Cardiac fibroblast (primary cell): ENCODE measurements around the gene NOL8.
A peak's percentile ranks its signal among the peaks of the same experiment; 100 is the strongest.

Experiments
- DNase-seq, 2 donors: peaks; one replicate each; pipeline versions ENCODE4 v3.0.0 to v3.0.0-alpha.2; 2010; ENCODE audit warnings: low read depth in 2 of 2
- H3K4me3 ChIP-seq, 2 donors: replicated peaks in 1 of 2; 1 replicate in 1 of 2; 2 replicates in 1 of 2; pipeline ENCODE4 v1.5.1; 2011; ENCODE audit warnings: low read depth in 2 of 2, low read length in 2 of 2, mild to moderate bottlenecking in 2 of 2, moderate library complexity in 1 of 2
- TF ChIP-seq, protein P1 (sequence below): IDR thresholded peaks from one replicate; pipeline ENCODE4 v1.5.1; 2011; ENCODE audit warnings: low read depth, mild to moderate bottlenecking, low read length, inconsistent platforms

NOL8 gene

DNA sequence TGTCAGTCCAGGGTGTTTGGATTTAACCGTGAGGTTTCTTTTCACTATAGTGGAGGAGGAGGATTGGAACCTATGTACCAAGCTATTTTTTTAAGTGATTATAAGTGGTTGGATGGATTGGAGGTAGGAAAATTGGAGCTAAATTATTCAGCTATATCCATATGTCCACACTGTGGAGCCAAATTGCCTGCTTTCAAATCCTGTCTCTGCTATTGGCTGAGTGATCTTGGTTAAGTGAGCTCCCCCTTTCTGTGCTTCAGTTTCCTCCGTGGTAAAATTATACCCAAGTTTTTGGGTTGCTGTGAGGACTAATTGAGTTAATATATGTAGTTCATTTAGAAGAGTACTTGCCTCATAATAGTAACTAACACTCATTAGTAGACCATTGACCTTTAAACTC is 3.1 kb upstream of the NOL8 start:
- TF ChIP-seq, protein P1, sequence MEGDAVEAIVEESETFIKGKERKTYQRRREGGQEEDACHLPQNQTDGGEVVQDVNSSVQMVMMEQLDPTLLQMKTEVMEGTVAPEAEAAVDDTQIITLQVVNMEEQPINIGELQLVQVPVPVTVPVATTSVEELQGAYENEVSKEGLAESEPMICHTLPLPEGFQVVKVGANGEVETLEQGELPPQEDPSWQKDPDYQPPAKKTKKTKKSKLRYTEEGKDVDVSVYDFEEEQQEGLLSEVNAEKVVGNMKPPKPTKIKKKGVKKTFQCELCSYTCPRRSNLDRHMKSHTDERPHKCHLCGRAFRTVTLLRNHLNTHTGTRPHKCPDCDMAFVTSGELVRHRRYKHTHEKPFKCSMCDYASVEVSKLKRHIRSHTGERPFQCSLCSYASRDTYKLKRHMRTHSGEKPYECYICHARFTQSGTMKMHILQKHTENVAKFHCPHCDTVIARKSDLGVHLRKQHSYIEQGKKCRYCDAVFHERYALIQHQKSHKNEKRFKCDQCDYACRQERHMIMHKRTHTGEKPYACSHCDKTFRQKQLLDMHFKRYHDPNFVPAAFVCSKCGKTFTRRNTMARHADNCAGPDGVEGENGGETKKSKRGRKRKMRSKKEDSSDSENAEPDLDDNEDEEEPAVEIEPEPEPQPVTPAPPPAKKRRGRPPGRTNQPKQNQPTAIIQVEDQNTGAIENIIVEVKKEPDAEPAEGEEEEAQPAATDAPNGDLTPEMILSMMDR, result peak; percentile 40
- peak; percentile 70 to 81 for DNase-seq

DNA sequence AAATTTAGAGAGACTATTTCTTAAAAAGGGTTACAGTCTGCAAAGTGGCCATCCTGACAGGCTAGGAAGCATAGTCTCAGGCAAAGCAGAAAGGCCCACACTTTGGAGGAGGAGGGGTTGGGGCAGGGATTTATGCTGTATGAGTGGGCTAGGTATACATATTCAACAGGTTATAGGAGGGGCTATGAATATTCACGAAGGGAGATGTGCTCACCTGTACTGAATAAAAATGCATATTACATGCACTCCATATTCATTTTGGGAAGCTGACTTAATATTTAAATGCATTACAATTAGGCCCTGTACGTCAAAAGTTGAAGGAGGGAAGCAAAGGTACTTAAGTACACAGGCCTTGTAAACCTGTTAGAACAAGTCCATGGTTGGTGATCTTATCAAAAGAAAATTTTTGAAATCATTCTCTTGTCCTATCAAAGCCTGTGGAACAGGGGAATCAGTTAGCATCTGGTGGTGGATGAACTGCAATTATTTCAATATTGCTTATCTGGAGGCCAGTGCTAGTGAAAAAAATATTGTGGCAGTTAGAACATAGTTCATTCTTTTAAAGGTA is 2.2 kb upstream of the NOL8 start:
- DNase-seq, result no peak
- TF ChIP-seq, protein P1, result no peak
- H3K4me3 ChIP-seq, result no peak overlapping the region

More for the DNA sequence above, 3.1 kb upstream of the NOL8 start:
- no peak overlapping the region for H3K4me3 ChIP-seq

DNA sequence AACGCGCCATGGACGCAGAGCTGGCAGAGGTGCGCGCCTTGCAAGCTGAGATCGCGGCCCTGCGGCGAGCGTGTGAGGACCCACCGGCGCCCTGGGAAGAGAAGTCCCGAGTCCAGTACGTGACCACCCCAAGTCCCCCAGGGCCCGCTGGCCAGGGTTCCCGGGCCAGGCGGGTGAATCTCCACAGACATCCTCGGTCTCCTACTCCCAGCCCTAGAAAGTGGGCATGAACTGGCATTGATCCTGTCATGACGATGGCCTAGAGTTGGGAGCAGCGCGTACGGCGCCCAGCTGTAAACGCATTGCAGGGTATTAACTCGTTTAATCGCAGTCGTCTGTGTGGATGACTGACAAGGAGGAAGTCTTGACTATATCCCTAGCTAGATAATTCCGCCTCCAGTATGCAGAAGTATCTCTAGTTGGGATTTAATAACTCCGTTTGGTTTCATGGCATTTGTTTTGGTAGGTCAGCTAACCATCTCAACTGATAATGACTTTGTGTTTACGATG is 896 bp upstream of the NOL8 start:
- TF ChIP-seq, protein P1, result no peak
- DNase-seq, result no peak
- H3K4me3 ChIP-seq, result peak overlapping the region; percentile 71 to 83

DNA sequence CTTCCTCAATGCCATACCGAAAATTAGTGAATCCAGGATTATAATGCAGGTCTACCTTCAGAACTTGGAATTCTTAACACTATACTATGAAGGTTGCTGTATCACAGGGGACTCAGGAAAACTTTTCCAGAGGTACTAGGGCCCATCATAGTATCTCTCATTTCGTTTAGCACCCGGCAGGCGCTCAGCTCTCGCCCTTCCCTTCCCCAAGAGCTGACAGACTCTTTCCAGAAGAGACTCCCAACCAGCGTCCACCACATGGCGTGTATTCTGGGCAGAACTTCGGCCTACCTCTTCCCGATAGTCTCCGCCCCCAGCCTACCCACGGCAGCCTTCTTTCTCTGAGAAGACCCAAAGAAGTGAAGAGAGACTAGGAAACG is 271 bp downstream of the NOL8 start:
- TF ChIP-seq, protein P1, result no peak
- peak overlapping the region; percentile 71 to 83 for H3K4me3 ChIP-seq
- no peak for DNase-seq

DNA sequence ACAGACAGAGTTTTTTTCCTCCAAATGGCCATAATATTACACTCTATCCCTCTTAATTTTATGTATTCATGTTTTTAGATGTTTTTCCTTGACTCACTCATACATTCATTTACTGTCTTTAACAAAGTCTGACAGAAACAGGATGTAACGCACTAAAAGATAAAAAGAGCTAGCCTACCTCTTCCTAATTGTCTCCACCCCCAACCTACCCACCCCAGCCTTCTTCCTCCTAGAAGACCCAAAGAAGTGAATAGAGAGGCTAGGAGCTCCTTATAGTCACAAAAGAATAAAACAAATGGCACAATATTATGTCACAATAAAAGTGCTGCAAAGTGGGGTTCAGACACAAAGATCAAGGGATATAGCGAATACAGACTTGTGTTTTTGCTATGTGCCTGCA is 719 bp downstream of the NOL8 start:
- TF ChIP-seq, protein P1, result no peak
- no peak for DNase-seq
- H3K4me3 ChIP-seq, result peak overlapping the region; percentile 71 to 83

DNA sequence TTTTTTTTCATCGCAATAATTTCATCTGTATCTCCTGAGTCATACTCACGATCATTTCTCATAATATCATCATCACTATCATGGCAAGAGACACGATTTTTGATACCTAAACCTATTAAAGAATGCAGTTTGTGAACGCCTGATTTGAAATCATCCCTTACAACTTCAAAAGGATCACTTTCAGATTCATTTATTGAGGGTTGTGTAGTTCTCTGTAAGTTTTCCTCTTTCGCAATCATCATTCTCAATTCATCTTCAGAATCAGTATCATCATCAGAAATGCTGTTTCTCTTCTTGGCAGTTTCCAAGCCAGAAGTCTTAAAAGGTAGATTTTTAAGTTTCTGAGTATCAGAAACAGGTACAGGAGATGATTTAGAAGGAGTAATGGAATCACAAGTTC is 9.7 kb downstream of the NOL8 start:
- H3K4me3 ChIP-seq, result no peak overlapping the region
- TF ChIP-seq, protein P1, result no peak
- DNase-seq, result no peak

DNA sequence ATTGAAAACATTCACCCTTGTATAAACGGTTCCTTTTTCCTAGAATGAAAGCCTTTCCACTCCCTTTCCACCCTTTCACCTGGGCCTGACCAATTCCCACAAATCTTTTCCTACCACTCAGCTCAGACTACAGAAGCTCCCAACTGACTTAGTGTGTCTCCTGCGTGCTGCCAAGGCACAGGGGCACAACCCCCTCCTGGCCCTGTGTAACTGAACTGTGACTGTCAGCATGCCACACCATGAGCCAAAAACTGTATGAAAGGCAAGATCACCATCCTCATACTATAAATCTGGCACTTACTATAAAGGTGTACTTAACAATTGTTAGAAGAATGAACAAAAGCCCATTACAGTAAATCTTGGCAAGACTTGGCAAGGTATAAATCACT is 11.5 kb downstream of the NOL8 start:
- H3K4me3 ChIP-seq, result no peak overlapping the region
- DNase-seq, result no peak
- TF ChIP-seq, protein P1, result no peak
